Measurements from ENCODE around the gene ZNF783. TPM values are rescaled to one million over a fixed set of nuclear protein-coding genes. Genes with fewer than 3 reads are reported as not detected.

The ZNF783 gene
- total and polyA plus RNA-seq, 9 of the 15 experiments (the other 6 are each of a cell fraction or from before 2014, with no cell fraction given) = 0.66 to 11.2 (median 5.4) TPM

DNA sequence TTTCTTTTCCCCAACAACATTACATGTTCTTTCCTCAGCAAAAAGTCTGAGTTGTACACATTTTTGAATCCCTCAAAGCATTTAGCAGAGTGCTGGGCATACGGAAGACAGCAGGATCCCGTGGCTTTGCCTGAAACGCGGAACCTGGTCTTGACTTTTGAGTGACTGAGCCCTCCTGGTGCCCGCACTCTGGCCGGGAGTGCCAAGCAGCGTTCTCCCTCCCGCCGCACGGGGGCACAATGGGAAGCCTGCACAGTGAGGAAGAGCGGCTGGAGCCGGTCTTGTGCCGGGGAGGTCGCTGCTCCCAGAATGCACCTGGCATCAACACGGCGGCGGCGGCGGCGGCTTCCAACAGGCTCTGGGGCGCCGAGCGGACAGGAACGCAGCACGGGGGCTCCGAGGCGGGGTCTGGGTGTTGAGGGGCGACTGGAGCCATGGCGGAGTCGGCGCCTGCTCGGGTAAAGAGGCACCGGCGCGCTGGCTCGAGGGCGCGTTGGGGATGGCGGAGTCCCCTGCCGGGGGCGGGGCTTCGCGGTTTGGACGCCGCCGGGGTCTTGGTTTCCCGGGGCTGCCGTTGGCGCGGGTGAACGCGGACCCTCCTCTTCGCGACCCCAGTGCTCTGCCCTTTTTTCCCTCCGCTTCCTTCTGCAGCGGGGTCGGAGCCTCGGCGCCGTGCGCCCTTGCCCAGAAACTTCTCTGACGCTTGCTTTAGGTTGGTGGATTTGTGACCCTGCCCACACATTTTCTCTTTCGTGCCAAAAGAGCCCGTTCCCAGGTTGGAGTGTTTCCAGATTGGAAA is 22.5 kb upstream of the ZNF783 start, which contains the start of gene ZNF212 (continued):
- TF ChIP-seq, protein P1, sequence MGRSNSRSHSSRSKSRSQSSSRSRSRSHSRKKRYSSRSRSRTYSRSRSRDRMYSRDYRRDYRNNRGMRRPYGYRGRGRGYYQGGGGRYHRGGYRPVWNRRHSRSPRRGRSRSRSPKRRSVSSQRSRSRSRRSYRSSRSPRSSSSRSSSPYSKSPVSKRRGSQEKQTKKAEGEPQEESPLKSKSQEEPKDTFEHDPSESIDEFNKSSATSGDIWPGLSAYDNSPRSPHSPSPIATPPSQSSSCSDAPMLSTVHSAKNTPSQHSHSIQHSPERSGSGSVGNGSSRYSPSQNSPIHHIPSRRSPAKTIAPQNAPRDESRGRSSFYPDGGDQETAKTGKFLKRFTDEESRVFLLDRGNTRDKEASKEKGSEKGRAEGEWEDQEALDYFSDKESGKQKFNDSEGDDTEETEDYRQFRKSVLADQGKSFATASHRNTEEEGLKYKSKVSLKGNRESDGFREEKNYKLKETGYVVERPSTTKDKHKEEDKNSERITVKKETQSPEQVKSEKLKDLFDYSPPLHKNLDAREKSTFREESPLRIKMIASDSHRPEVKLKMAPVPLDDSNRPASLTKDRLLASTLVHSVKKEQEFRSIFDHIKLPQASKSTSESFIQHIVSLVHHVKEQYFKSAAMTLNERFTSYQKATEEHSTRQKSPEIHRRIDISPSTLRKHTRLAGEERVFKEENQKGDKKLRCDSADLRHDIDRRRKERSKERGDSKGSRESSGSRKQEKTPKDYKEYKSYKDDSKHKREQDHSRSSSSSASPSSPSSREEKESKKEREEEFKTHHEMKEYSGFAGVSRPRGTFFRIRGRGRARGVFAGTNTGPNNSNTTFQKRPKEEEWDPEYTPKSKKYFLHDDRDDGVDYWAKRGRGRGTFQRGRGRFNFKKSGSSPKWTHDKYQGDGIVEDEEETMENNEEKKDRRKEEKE (IDR thresholded peaks at IDR 0.05; ENCODE audit: borderline replicate concordance in 1 of 2, control insufficient read depth in 1 of 2, low read depth in 2 of 2, low read length in 1 of 2) = peak in 1 of 2 experiments; percentile 73; a peak in 1 of 4 replicates
- TF ChIP-seq MCM7 (IDR thresholded peaks at IDR 0.05) (no peak), CSDE1 (IDR thresholded peaks at IDR 0.05) (no peak), MLLT1 (IDR thresholded peaks at IDR 0.05) (peak in 1 of 2 experiments; percentile 30; a peak in 1 of 4 replicates), POLR2H (tag; IDR thresholded peaks at IDR 0.05; ENCODE audit: low read depth) (no peak), CHD2 (IDR thresholded peaks at IDR 0.05; ENCODE audit: low read depth, low read length) (no peak; the same call in 1 of the 2 replicates), NR2C2 (CRISPR knock-in tag; IDR thresholded peaks at IDR 0.05) (no peak; the same call in 1 of the 2 replicates), NR2C2 (tag; IDR thresholded peaks at IDR 0.05) (peak; percentile 93), FOXK1 (CRISPR knock-in tag; IDR thresholded peaks at IDR 0.05; ENCODE audit: borderline replicate concordance) (peak; percentile 93; the same call in 1 of the 2 replicates), HLTF (IDR thresholded peaks at IDR 0.05) (peak; percentile 92; the same call in 1 of the 2 replicates), MYNN (IDR thresholded peaks at IDR 0.05) (peak; percentile 95), MYNN (CRISPR knock-in tag; IDR thresholded peaks at IDR 0.05) (no peak), NONO (IDR thresholded peaks at IDR 0.05; ENCODE audit: low read depth in 2 of 2, low read length in 1 of 2) (peak in 1 of 2 experiments; percentile 43; a peak in 1 of 4 replicates), ZKSCAN8 (CRISPR knock-in tag; IDR thresholded peaks at IDR 0.05) (no peak), ZNF707 (CRISPR knock-in tag; conservative IDR thresholded peaks at IDR 0.05) (no peak), PHF20 (IDR thresholded peaks at IDR 0.05; ENCODE audit: partially characterized antibody) (peak; percentile 88)
- TF ChIP-seq, protein P2, sequence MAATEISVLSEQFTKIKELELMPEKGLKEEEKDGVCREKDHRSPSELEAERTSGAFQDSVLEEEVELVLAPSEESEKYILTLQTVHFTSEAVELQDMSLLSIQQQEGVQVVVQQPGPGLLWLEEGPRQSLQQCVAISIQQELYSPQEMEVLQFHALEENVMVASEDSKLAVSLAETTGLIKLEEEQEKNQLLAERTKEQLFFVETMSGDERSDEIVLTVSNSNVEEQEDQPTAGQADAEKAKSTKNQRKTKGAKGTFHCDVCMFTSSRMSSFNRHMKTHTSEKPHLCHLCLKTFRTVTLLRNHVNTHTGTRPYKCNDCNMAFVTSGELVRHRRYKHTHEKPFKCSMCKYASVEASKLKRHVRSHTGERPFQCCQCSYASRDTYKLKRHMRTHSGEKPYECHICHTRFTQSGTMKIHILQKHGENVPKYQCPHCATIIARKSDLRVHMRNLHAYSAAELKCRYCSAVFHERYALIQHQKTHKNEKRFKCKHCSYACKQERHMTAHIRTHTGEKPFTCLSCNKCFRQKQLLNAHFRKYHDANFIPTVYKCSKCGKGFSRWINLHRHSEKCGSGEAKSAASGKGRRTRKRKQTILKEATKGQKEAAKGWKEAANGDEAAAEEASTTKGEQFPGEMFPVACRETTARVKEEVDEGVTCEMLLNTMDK (IDR thresholded peaks at IDR 0.05; ENCODE audit: borderline replicate concordance, insufficient read depth, low read depth, low read length, poor library complexity, severe bottlenecking) = peak; percentile 98
- TF ChIP-seq, protein P3, sequence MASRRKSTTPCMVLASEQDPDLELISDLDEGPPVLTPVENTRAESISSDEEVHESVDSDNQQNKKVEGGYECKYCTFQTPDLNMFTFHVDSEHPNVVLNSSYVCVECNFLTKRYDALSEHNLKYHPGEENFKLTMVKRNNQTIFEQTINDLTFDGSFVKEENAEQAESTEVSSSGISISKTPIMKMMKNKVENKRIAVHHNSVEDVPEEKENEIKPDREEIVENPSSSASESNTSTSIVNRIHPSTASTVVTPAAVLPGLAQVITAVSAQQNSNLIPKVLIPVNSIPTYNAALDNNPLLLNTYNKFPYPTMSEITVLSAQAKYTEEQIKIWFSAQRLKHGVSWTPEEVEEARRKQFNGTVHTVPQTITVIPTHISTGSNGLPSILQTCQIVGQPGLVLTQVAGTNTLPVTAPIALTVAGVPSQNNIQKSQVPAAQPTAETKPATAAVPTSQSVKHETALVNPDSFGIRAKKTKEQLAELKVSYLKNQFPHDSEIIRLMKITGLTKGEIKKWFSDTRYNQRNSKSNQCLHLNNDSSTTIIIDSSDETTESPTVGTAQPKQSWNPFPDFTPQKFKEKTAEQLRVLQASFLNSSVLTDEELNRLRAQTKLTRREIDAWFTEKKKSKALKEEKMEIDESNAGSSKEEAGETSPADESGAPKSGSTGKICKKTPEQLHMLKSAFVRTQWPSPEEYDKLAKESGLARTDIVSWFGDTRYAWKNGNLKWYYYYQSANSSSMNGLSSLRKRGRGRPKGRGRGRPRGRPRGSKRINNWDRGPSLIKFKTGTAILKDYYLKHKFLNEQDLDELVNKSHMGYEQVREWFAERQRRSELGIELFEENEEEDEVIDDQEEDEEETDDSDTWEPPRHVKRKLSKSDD (conservative IDR thresholded peaks at IDR 0.05; ENCODE audit: low read length) = 0 out of 2 replicates have a peak, but pooled peaks have one; percentile 68
